ENCODE measurements around the gene GJD3. TPM values are rescaled to one million over a fixed set of nuclear protein-coding genes. Genes with fewer than 3 reads are reported as not detected.

The GJD3 gene
- total RNA-seq, 1 donor from 2014 or later: not detected

DNA sequence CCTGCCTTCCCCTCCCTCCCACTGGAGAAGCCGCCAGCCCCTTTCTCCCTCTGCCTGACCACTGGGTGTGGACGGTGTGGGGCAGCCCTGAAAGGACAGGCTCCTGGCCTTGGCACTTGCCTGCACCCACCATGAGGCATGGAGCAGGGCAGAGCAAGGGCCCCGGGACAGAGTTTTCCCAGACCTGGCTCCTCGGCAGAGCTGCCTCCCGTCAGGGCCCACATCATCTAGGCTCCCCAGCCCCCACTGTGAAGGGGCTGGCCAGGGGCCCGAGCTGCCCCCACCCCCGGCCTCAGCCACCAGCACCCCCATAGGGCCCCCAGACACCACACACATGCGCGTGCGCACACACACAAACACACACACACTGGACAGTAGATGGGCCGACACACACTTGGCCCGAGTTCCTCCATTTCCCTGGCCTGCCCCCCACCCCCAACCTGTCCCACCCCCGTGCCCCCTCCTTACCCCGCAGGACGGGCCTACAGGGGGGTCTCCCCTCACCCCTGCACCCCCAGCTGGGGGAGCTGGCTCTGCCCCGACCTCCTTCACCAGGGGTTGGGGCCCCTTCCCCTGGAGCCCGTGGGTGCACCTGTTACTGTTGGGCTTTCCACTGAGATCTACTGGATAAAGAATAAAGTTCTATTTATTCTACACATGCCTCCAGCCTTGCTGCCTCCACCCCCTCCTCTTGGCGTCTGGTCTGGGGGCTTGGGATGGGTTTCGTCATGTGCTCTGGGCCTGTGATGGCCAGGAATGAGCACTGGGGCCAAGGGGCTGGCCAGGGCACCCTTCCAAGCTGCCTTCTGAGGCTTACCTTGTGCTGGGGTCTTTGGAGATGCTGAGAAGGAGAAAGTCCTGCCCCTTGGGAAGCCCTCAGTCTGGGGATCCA, 7.3 kb downstream of the GJD3 start:
- H3K36me3 Mint-ChIP-seq: peaks cover 10% of the 10 kb centered on the region
- H3K27ac Mint-ChIP-seq: no peak overlapping the region
- H3K4me1 Mint-ChIP-seq: peaks cover 26% of the 10 kb centered on the region

DNA sequence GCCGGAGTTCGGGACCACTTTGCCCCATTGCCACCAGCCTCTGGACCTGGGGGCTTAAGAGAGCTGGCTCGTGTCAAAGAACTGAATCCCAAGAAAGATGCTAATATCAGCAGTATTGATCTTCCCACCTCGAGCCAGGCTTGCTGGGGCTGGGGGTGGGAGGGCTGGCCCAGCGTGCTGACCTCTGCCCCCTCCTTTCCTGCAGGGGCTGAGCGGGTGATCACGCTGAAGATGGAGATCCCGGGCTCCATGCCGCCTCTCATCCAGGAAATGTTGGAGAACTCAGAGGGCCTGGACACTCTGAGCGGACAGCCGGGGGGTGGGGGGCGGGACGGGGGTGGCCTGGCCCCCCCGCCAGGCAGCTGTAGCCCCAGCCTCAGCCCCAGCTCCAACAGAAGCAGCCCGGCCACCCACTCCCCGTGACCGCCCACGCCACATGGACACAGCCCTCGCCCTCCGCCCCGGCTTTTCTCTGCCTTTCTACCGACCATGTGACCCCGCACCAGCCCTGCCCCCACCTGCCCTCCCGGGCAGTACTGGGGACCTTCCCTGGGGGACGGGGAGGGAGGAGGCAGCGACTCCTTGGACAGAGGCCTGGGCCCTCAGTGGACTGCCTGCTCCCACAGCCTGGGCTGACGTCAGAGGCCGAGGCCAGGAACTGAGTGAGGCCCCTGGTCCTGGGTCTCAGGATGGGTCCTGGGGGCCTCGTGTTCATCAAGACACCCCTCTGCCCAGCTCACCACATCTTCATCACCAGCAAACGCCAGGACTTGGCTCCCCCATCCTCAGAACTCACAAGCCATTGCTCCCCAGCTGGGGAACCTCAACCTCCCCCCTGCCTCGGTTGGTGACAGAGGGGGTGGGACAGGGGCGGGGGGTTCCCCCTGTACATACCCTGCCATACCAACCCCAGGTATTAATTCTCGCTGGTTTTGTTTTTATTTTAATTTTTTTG, 8.5 kb downstream of the GJD3 start:
- TF ChIP-seq EZH2 (IDR thresholded peaks at IDR 0.05) (no peak), EZH2phosphoT487 (IDR thresholded peaks at IDR 0.05) (no peak)
- TF ChIP-seq, protein P1, sequence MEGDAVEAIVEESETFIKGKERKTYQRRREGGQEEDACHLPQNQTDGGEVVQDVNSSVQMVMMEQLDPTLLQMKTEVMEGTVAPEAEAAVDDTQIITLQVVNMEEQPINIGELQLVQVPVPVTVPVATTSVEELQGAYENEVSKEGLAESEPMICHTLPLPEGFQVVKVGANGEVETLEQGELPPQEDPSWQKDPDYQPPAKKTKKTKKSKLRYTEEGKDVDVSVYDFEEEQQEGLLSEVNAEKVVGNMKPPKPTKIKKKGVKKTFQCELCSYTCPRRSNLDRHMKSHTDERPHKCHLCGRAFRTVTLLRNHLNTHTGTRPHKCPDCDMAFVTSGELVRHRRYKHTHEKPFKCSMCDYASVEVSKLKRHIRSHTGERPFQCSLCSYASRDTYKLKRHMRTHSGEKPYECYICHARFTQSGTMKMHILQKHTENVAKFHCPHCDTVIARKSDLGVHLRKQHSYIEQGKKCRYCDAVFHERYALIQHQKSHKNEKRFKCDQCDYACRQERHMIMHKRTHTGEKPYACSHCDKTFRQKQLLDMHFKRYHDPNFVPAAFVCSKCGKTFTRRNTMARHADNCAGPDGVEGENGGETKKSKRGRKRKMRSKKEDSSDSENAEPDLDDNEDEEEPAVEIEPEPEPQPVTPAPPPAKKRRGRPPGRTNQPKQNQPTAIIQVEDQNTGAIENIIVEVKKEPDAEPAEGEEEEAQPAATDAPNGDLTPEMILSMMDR (IDR thresholded peaks at IDR 0.05): no peak
- peak overlapping the region; percentile 96 for H3K27ac Mint-ChIP-seq
- peaks cover 33% of the 10 kb centered on the region for H3K4me1 Mint-ChIP-seq
- no peak overlapping the region for H3K4me3 Mint-ChIP-seq
- Histone ChIP-seq H3K36me3 (no peaks in the 10 kb centered on the region), H3K27ac (no peak overlapping the region), H3K9ac (no peak overlapping the region), H3K4me3 (no peak overlapping the region), H3K79me2 (ENCODE audit: low read depth) (no peaks in the 10 kb centered on the region), H3K4me1 (peaks cover 9% of the 10 kb centered on the region), H4K20me1 (ENCODE audit: low read depth) (peaks cover 8% of the 10 kb centered on the region), H3K4me2 (no peak overlapping the region), H3F3A (ENCODE audit: low read depth) (peaks cover 9% of the 10 kb centered on the region), H2AFZ (replicated peaks) (no peak overlapping the region), H3K9me3 (ENCODE audit: low read depth) (no peaks in the 10 kb centered on the region), H3K27me3 (peaks cover 13% of the 10 kb centered on the region)
- no peak for DNase-seq (ENCODE audit: low spot score)
- peaks cover 10% of the 10 kb centered on the region for H3K36me3 Mint-ChIP-seq
- H3K9me3 Mint-ChIP-seq: no peaks in the 10 kb centered on the region
- H3K27me3 Mint-ChIP-seq (ENCODE audit: insufficient read depth, low read depth): peaks cover 6% of the 10 kb centered on the region

More for the DNA sequence above, 7.3 kb downstream of the GJD3 start:
- Histone ChIP-seq H3K27me3 (peaks cover 24% of the 10 kb centered on the region), H3K36me3 (no peaks in the 10 kb centered on the region), H3K9me3 (ENCODE audit: low read depth) (no peaks in the 10 kb centered on the region), H3F3A (ENCODE audit: low read depth) (peaks cover 9% of the 10 kb centered on the region), H3K4me1 (no peaks in the 10 kb centered on the region), H4K20me1 (ENCODE audit: low read depth) (no peaks in the 10 kb centered on the region), H3K79me2 (ENCODE audit: low read depth) (no peaks in the 10 kb centered on the region), H3K9ac (no peak overlapping the region), H3K27ac (no peak overlapping the region), H3K4me3 (no peak overlapping the region), H3K4me2 (no peak overlapping the region), H2AFZ (replicated peaks) (no peak overlapping the region)
- no peaks in the 10 kb centered on the region for H3K9me3 Mint-ChIP-seq
- no peak for DNase-seq (ENCODE audit: low spot score)
- no peak overlapping the region for H3K4me3 Mint-ChIP-seq
- peaks cover 7% of the 10 kb centered on the region for H3K27me3 Mint-ChIP-seq (ENCODE audit: insufficient read depth, low read depth)
- TF ChIP-seq EZH2phosphoT487 (IDR thresholded peaks at IDR 0.05) (no peak), EZH2 (IDR thresholded peaks at IDR 0.05) (no peak)
- TF ChIP-seq, protein P1 (IDR thresholded peaks at IDR 0.05): no peak

GRCh38 chr17:40355123-40355803, 9.3 kb downstream of the GJD3 start:
- Histone ChIP-seq H4K20me1 (ENCODE audit: low read depth) (peaks cover 14% of the 10 kb centered on the region), H3F3A (ENCODE audit: low read depth) (peaks cover 9% of the 10 kb centered on the region), H3K79me2 (ENCODE audit: low read depth) (no peaks in the 10 kb centered on the region), H3K4me2 (no peak overlapping the region), H3K27me3 (peaks cover 7% of the 10 kb centered on the region), H3K36me3 (no peaks in the 10 kb centered on the region), H3K4me1 (peaks cover 17% of the 10 kb centered on the region), H3K9me3 (ENCODE audit: low read depth) (no peaks in the 10 kb centered on the region), H3K4me3 (no peak overlapping the region), H2AFZ (replicated peaks) (no peak overlapping the region), H3K27ac (no peak overlapping the region), H3K9ac (no peak overlapping the region)
- TF ChIP-seq EZH2phosphoT487 (IDR thresholded peaks at IDR 0.05): no peak
- TF ChIP-seq EZH2 (IDR thresholded peaks at IDR 0.05): no peak
- TF ChIP-seq, protein P1 (IDR thresholded peaks at IDR 0.05): peak; percentile 98
- Mint-ChIP-seq H3K36me3 (peaks cover 10% of the 10 kb centered on the region), H3K27me3 (ENCODE audit: insufficient read depth, low read depth) (no peaks in the 10 kb centered on the region), H3K9me3 (no peaks in the 10 kb centered on the region), H3K4me1 (peaks cover 35% of the 10 kb centered on the region), H3K27ac (peak overlapping the region; percentile 96), H3K4me3 (peak overlapping the region; percentile 64)
- DNase-seq (ENCODE audit: low spot score): peak; percentile 82

All from neural progenitor cell (in vitro differentiated cells).